Erythroblast (primary cell): ENCODE data around the gene ZBTB17.
"Not testable (repeated sequence)": the region's sequence is repeated elsewhere in the genome, so short reads cannot be mapped to it uniquely, and the experiment has no call there.

ENCODE experiments used
- DNase-seq, 2 experiments: peaks; one replicate each; lab custom pipeline; 2025; lab: John Stamatoyannopoulos, UW
- GATA1 ChIP-seq: IDR thresholded peaks from 2 replicates; pipeline ENCODE4 v1.6.1; 2011; ENCODE audit warnings: low read depth, mild to moderate bottlenecking, control low read depth, low read length, moderate library complexity
- POLR2A ChIP-seq: IDR thresholded peaks from 2 replicates; pipeline ENCODE4 v1.6.1; 2011; ENCODE audit warnings: mild to moderate bottlenecking, low read length

The ZBTB17 gene

DNA sequence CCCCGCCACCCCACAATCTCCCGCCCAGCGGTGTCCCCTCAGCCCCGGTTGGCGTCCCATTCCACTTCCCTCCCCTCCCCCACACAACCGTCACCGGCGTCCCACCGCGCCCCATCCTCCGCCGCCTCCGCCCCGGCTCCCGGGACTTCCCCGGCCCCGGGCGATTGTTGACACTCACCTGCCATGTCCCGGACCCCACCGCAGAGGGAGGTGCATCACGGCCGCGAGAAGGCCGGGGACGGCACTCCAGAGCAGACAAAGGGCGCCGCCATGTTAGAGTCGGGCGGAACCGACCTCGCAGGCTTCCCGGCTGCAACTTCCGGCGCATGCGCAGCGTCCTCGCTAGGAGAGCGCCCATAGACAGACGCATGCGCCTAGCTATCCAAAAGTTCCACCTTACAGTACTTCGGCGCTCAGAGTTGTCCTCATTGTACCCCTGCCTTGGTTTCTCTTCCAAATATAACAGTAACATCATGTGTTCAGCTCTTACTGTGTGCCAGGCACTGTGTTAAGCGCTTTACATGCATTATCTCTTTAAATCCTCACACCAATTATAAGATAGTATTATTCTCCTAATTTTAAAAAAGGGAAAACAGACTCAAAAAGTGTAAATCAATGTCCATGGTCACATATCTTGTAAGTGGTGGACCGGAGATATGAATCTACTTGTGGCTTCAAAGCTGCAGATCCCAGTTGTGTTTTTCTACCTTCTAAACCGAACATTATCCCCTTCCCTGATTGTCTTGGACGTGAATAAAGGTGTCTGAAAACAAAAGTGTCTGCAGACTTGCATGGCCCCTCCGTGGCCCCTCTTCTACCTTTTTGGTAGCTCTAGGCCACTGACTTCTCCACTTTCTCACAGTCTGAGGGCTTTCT is at the start of gene ZBTB17:
Gene ZBTB17, minus strand, starts transcription at position 297 of the 876 bp plus-strand sequence. CDS start 27,606 bp downstream, outside the sequence.
- peak; percentile 95 to 97 for DNase-seq
- TF ChIP-seq GATA1 = no peak
- TF ChIP-seq POLR2A = peak; percentile 69

DNA sequence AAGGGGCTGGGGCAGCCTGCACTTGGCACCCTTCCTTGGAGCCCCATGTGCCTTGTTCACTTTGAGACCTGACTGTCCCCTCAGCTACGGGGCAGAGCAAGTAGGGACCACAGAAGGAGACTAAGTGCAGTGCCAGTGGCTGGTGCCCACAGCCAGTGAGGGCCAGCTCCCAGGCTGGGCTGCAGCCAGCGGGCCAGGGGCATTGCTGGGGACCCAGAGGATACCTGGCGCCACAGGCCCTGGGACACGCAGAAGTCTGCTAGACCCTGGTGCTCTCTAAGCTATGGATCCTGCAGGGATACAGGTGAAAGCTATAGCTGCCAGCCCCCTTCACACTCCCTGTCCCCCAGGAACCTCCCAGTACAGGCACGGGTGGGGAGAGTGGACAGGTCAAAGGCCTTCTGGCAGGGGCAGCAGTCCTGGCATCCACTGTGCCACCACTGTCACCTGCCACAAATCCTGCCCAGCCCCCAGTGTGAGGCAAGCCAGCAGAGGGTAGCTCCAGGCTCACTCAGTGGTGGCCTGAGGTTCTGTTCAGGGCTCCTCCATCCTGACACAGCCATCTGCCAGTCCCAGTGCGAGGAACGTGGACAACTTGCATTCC is 47.3 kb upstream of the ZBTB17 start:
- TF ChIP-seq GATA1 = no peak
- no peak for TF ChIP-seq POLR2A
- no peak for DNase-seq

DNA sequence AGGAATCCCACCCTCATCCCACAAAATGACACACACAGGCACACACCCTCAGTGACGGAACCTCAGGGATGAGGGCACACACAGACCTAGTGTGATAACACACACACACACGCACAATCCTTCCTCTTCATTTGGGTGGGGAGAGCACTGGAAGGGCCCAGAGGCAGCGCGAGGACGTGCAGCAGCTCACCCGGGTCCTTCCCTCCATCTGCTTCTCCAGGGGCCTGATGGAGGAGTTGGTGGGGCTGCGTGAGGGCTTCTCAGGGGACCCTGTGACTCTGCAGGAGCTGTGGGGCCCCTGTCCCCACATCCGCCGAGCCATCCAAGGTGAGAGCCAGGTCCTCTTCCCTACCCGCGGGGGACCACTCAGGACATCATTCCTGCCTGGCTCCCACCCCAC is 46.5 kb upstream of the ZBTB17 start:
- DNase-seq = no peak
- TF ChIP-seq GATA1 (no peak), POLR2A (no peak)

DNA sequence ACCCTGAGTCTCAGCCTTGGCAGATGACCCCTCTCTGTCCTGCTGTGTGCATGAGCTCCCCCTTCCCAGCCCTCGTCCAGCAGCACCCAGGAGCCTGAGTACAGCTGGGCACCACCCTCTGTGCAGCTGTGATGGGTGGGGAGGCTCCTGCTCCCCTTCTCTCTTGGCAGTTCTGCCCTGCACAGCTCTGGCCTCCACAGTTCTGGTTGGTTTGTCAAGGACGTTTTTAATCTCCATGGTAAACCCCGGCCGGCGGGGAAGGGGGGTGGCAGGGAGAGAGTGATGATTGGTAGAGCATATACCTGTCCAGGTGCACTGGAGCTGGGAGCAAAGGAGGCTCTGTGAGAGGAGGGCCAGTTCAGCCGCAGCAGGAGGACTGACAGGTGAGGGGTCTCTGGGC is 45.8 kb upstream of the ZBTB17 start, which contains the start of gene CLCNKA:
Gene CLCNKA, plus strand, starts transcription at position 356 of the 400 bp plus-strand sequence. CDS start 584 bp downstream, outside the sequence.
- DNase-seq = no peak
- TF ChIP-seq POLR2A (no peak), GATA1 (no peak)

DNA sequence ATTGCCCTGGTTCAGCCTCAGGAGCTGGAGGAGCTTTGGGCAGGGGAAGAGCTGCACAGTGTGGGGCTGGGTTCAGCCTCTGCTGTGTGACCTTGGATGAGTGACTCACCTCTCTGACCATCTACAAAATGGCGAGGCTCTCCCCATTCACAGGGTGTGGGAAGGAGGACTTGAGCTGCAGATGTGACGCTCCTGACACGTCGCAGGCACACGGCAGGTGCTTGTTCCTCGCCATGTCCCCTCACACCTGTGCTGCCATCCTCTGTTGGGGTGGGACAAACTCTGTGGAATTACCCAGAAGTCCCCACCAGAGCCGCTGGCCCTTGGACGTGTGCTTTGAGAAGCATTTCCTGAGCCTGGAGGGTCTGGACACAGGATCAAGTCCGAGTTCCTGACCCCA is 45.0 kb upstream of the ZBTB17 start:
- DNase-seq = not testable (repeated sequence)

DNA sequence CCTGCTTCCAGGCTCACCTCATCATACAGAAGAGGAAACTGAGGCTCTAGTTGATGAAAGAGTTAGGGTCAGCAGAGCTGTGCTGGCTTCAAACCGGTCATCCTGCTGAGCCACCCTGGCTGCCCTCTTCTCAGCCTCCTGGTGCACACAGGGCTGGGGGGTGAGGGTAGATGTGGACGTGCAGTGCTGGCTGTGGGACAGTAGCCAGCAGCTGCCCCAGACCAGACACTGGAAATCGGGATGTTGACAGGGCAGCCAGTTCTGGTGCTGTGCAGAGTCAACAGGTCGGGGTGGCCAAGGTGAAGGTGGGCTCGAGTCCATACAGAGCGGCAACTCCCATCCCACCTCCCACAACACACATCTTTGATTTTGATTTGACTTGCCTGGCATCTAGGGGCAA is 44.4 kb upstream of the ZBTB17 start:
- DNase-seq = no peak
- TF ChIP-seq POLR2A (no peak), GATA1 (no peak)

DNA sequence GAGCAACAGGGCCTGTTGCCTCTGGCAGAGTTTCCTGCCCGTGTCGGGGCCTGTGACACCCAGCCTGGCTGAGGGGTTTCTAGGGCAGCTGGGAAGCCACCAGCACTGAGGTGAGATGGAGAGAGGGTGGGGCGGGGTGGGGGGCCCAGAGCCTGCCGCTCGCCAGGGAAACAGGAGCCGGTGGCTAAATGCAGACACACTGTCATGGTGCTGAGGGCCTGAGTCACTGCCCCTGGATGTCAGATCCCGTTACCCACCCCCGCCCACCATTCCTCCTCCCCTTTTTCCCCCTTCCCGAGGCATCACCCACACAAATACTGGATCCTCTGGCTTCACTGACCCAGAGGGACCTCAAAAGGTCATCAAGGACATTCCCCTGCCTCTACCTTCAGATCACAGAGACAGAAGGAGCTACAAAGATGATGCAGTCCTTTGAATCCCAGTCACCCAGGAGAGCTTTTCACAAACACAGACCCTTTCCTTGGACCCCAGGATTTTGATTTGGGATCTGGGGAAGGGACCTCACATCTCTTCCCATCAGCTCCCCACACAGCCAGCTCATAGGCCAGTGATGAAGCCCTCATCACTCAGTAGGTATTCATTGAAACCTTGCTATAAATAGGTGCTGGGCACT is 43.9 kb upstream of the ZBTB17 start:
- DNase-seq = no peak
- no peak for TF ChIP-seq POLR2A
- TF ChIP-seq GATA1 = no peak

DNA sequence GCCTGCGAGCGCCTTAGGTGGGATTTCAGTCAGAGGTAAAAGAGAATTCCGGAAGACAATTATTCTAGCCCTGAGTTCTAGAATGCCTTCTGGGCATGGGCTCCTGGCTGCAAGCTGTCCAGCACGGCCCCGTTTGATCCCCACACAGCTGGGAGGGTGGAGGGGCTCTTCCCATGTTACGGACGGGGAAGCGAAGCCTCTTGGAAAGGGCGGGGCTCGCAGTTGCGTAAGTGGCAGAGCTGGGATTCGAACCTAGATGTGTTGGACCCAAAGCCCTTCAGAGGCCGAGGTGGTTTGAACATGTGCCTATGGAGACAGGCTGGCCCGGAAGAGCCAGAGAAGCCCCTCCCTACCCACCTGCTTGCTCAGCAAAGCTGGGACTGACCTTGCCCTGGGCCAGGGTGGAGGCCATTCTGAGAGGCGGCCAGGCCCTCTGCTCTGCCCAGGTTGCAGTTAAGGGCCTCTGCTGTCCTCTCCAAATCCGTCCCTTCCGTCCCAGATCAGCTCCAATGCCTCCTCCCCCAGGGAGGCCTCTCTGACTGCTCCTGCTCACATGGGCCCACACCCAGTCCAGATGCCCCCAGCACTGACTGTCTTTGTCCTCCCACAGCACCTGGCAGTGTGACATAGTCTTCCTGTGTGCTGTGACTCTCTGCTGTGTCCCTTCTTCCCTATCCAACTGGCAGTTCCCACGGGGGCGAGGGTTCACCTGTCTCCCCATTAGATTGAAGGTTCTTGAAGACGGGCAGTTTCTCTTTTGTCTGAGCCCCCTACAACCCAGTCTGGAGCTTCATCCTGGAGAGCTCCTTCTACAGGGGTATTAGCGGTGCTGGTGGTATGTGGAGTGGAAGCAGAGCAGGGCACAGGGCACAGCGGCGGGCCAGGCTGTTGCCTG is 43.1 kb upstream of the ZBTB17 start:
- TF ChIP-seq GATA1 (no peak), POLR2A (no peak)

DNA sequence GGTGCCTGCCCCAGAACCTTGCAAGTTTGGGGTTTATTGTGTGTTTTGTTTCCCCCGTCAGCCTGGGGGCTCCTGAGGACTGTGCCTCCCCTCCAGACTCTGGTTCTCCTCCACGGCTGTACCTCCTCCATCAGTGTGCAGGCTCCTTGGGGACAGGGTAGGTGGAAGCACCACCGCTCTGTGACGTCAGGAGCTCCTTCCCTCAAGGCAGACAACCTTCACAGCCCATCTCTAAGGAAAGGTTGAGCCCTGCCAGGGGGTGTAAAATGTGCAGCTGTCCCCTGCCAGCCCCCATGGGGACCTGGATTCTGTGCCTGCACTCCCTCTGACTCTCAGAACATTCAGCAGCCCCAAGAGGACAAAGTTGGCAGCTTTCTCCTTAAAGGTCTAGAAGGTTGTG is 42.4 kb upstream of the ZBTB17 start:
- no peak for DNase-seq
- no peak for TF ChIP-seq POLR2A
- no peak for TF ChIP-seq GATA1

More for the DNA sequence above, 43.1 kb upstream of the ZBTB17 start:
- DNase-seq = no peak

DNA sequence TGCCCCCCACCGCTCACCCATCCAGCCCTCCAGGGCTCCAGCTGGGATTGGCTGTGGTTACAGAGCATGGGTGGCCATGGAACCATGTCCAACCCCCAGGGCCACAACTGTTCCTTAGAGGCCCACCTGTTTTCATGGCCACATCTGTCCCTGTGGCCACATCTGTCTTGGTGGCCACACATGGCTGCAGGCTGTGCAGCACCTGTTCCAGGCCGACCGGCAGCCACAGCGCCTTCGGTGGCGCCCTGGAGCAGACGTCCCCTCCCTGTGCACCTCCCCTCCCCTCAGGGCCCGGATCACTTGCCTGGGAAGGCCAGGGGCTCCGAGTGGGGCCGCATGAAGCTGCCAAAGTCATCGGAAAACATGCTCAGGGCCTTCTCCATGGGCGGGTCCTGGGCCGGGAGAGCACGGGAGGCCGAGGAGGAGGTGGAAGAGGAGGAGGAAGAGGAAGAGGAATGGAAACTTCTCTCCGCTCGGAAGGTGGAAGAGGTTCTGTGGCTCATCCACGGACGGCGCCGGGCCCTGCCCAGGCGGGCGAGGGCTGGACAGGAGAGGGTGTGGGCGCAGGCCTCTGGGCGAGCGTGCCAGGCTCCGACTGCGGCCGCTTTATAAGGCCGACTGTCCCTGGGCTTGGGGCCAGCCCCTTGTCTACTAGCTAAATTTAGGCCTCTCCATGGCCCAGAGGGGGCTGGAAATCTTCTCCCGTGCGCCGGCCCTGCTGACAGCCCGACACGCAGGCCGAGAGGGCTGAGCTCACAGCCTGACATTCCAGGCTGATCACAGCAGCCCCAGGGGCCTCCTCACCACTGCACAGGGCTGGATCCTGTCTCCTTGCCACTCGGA is 41.8 kb upstream of the ZBTB17 start, which contains the start of gene HSPB7:
Gene HSPB7, minus strand, starts transcription at position 583 of the 843 bp plus-strand sequence. Its CDS starts 80 bp downstream, at position 503.
- no peak for DNase-seq
- no peak for TF ChIP-seq POLR2A
- TF ChIP-seq GATA1 = no peak

DNA sequence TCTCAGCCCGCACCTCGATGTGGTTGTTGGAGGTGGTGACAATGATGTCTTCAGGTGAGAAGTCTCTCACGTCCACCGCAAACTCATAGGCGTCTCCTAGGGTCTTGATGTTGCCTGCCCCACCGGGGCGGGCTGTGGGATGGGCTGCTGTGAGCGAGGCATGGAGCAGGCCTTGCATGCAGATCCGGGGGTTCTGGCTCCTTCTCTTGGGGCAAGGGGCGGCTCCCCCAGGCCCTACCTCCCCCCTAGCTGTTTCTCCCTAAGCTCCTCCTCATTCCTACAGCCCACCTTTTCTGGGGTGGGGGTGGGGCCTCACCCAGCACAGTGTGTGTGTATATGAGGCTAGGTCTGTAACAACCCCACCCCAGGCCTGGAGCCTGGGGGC is 41.2 kb upstream of the ZBTB17 start:
- no peak for TF ChIP-seq POLR2A
- no peak for DNase-seq
